GM18951 (cell line): Measurements from ENCODE around the gene TSKS.

Experiments used
- POLR2A ChIP-seq: IDR thresholded peaks from 4 replicates; pipeline ENCODE4 v1.6.1; 2011; ENCODE audit warnings: mild to moderate bottlenecking; ENCODE audit not compliant: insufficient read length, insufficient read depth; ENCODE audit errors: extremely low read depth
- in situ Hi-C: fragments of 300-500 bp; cut with MboI; formaldehyde crosslinking; loops from one replicate; pipeline ENCODE4 v1.12.0; 2022; ENCODE audit warnings: low sequenced_read_pairs, mixed read lengths, inconsistent platforms; ENCODE audit not compliant: unreplicated experiment

TSKS gene

DNA sequence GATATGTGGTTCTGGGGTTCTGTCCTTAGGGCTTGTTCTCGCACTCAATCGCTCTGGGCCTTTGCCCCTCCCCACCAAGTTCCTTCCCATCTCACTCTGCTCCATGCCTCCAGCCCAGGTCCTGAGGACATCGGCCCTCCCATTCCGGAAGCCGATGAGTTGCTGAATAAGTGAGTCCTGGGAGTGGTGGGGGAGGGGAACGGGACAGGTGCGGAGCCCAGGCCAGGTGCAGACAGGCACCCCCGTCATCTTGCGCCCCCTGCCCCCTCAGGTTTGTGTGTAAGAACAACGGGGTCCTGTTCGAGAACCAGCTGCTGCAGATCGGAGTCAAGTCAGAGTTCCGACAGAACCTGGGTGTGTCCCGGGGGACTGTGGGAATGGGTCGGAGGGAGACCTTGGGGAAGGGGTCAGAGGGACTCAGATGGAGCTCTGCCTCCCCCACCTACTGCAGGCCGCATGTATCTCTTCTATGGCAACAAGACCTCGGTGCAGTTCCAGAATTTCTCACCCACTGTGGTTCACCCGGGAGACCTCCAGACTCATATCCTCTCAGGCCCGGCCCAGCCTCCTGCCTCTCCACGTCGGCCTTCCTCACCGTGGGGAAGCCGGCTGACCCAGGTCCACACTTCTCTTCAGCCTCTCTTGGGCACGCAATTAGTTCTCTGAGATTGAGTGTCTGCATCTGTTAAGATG lies 39.9 kb upstream of the TSKS start:
- no peak for TF ChIP-seq POLR2A
- in situ Hi-C loops, result no loop called here

DNA sequence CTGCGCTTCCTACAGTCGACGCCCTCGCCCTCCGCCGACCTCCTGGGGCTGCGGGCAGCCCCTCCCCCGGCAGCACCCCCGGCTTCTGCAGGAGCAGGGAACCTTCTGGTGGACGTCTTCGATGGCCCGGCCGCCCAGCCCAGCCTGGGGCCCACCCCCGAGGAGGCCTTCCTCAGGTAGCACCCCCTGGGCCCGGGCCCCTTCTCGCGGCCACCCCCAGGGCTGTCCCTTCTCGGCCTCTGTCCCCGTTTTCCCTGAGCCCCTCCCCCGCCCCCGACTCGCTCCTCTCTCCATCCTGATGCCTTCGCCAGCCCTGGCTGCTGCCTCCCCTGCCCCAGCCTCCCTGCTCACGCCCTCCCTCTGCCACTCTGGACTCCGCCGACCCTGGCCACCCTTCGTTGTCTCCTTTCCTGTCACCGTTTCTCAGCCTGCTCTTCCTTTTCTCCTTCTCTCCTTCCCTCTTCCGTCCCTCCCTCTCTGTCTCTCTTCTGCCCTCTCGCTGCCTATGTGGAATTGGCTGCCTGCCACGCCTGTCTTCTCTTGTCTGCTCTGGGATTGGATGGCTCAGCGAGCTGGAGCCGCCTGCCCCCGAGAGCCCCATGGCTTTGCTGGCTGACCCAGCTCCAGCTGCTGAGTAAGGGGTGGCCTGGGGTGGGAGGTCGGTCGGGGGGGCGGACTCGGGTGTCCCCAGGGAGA lies 39.0 kb upstream of the TSKS start:
- in situ Hi-C loops, result no loop called here
- no peak for TF ChIP-seq POLR2A

DNA sequence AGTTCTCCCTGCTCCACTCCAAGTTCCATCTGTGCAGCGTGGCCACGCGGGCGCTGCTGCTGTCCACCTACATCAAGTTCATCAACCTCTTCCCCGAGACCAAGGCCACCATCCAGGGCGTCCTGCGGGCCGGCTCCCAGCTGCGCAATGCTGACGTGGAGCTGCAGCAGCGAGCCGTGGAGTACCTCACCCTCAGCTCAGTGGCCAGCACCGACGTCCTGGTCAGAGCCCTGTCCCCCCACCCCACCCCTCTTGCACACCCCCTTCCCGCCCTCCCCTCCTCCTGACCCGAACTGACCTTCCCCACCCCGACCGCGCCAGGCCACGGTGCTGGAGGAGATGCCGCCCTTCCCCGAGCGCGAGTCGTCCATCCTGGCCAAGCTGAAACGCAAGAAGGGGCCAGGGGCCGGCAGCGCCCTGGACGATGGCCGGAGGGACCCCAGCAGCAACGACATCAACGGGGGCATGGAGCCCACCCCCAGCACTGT lies 38.3 kb upstream of the TSKS start:
- no peak for TF ChIP-seq POLR2A
- in situ Hi-C loops, result no loop called here

DNA sequence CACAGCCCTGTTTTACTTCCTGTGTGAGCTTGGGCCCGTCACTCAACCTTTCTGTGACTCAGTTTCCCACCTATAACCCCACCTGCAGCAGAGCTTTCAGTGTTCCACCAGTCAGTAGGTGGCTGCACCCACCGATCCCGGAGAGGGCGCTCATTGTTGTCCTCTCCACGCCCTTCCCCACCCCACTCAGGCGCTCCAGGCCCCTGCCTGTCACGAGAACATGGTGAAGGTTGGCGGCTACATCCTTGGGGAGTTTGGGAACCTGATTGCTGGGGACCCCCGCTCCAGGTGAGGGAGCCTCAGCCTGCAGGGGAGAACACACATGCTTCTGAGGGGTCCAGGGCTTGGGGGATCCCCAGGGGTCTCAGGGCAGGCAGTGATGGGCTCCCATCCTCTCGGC lies 37.7 kb upstream of the TSKS start:
- TF ChIP-seq POLR2A, result no peak
- in situ Hi-C loops, result no loop called here

DNA sequence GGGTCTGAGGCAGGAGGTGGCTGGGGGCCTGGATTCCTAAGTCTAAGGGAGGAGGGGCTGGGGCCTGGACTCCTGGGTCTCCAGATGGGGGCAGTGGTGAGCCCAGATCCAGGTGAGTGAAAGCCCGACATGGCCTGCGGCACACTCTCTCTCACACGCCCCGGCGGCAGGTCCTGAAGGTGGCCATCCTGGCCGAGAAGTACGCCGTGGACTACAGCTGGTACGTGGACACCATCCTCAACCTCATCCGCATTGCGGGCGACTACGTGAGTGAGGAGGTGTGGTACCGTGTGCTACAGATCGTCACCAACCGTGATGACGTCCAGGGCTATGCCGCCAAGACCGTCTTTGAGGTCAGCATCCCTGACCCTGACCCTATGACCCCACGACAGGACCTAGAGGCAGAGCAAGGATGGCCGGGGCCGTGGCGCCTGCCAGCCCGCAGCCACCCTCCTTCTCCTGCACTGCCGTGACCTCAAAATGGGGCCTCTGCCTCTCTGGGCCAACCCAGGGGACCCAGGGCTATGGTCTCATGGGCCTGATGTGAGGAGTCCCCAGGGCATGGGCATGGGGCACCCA lies 36.8 kb upstream of the TSKS start:
- no peak for TF ChIP-seq POLR2A
- in situ Hi-C loops, result no loop called here

GRCh38 chr19:49799271-49799797 lies 36.2 kb upstream of the TSKS start:
- no peak for TF ChIP-seq POLR2A
- in situ Hi-C loops, result no loop called here

DNA sequence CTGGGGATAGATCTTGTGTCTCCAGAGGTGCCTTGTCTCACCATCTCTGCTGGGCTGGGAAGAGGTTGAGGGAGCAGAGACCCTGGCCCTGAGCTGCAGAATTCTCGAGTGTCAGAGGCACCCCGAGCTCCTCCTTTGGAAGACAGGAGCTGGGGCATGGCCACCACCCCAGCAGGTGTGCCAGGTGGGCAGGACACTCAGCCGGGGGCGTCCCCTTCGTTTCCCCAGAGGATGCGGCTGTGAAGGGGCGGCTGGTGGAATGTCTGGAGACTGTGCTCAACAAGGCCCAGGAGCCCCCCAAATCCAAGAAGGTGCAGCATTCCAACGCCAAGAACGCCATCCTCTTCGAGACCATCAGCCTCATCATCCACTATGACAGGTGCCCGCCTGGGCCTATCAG lies 35.5 kb upstream of the TSKS start:
- in situ Hi-C loops, result no loop called here
- TF ChIP-seq POLR2A, result no peak

DNA sequence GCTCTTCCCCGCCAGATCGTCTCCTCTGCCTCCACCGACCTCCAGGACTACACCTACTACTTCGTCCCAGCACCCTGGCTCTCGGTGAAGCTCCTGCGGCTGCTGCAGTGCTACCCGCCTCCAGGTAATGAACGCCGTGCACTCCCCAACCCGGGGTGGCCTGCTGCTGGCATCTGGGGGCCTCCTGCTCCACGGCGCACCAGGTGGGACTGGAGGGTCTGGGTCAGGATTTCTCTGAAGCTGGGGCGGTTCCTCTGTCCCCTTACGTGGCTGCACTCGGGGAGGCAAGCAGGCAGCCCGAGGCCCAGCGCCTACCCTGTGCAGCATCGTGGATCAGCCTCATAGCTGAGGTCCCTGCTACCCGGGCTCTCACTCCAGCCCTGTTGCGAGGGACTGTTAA lies 32.5 kb upstream of the TSKS start:
- in situ Hi-C loops, result no loop called here
- TF ChIP-seq POLR2A, result no peak

GRCh38 chr19:49793561-49793840 lies 30.4 kb upstream of the TSKS start:
- in situ Hi-C loops, result no loop called here
- no peak for TF ChIP-seq POLR2A

DNA sequence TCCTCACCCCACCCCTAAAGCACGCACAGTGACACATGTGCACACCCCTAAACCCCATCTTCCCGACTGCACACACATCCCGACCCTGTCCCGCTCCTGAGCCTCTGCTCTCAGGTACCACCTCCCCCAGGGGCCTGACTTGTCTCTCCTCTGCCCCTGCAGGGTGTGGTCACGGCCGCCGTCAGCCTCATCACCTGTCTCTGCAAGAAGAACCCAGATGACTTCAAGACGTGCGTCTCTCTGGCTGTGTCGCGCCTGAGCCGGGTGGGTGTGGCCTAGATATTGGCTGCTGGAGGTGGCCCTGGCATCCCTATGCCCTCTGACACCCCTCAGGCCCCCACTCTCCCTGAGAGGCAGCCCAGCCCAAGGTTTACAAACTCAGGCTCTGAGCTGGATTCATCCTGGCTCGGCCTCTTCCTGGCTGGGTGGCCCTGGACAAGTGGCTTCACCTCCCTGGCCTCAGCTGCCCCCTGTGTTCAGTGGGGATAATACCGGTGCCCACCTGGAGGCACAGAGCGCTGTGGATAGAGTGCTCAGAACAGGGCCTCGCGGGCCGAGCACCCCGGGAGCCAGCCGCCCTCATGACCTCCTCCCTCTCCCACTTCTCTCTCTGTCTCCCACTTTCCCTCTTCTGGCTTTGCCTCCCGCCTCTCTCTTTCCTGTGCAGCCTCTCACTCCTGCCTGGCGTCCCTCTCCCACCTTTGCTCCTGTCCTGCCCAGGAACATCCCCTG lies 29.9 kb upstream of the TSKS start:
- in situ Hi-C loops, result no loop called here
- no peak for TF ChIP-seq POLR2A

DNA sequence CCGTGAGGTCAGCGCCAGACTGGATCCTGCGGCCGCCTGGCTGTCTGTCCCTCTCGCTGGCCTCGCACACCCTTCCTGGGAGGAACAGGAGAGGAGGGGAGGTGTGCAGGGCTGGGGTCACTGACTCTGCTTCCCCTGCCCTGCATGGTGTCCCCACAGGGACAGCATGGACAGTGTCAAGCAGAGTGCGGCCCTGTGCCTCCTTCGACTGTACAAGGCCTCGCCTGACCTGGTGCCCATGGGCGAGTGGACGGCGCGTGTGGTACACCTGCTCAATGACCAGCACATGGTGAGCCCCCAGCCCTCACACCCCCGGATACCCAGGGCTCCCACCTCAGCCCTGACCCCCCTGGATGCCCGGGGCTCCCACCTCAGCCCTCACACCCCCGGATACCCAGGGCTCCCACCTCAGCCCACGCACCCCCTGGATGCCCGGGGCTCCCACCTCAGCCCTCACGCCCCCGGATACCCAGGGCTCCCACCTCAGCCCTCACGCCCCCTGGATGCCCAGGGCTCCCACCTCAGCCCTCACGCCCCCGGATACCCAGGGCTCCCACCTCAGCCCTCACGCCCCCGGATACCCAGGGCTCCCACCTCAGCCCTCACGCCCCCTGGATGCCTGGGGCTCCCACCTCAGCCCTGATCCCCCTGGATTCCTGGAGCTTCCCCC lies 28.8 kb upstream of the TSKS start:
- in situ Hi-C loops, result no loop called here
- TF ChIP-seq POLR2A, result no peak

- in situ Hi-C loops, result no loop called here
- TF ChIP-seq POLR2A, result no peak
Measured at GRCh38 chr19:49790866-49791265, 27.8 kb upstream of the TSKS start.

DNA sequence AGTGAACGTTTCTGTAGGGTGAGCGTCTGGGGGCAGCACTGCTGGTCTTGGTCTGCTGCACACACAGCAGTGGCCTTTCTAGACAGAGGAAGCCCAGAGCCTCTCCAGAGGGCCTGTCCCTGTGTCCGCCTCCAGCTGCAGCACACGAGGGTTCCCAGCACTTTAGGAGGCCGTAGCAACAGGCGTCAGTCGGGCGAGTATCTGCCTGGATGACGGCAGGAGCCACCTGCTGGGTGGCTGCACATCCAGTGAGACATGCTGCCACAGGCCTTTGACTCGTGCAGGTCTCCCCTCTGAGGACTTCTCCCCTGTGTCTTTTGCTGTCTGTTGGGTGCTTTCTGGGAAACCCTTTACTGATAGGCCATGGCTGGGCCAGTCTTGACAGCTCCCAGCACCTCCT lies 25.8 kb upstream of the TSKS start:
- no peak for TF ChIP-seq POLR2A
- in situ Hi-C loops, result no loop called here
